ENCODE results near the gene A3GALT2. TPM values are rescaled to one million over a fixed set of nuclear protein-coding genes. Genes with fewer than 3 reads are reported as not detected.

The A3GALT2 gene
- total RNA-seq, 1 donor from 2014 or later = 0.35 TPM

GRCh38 chr1:33324677-33325575 lies 4.0 kb upstream of the A3GALT2 start:
- no peak for TF ChIP-seq CTCF (IDR thresholded peaks at IDR 0.05)
- Mint-ChIP-seq H3K9me3 (ENCODE audit: unreplicated experiment) (no peaks in the 10 kb centered on the region), H3K4me3 (ENCODE audit: unreplicated experiment) (no peak overlapping the region), H3K27ac (ENCODE audit: unreplicated experiment) (no peak overlapping the region), H3K27me3 (ENCODE audit: unreplicated experiment) (no peaks in the 10 kb centered on the region), H3K36me3 (ENCODE audit: unreplicated experiment) (peaks cover 58% of the 10 kb centered on the region), H3K4me1 (ENCODE audit: unreplicated experiment) (peaks cover 4% of the 10 kb centered on the region)
- DNase-seq (ENCODE audit: extremely low spot score, unreplicated experiment) = no peak

DNA sequence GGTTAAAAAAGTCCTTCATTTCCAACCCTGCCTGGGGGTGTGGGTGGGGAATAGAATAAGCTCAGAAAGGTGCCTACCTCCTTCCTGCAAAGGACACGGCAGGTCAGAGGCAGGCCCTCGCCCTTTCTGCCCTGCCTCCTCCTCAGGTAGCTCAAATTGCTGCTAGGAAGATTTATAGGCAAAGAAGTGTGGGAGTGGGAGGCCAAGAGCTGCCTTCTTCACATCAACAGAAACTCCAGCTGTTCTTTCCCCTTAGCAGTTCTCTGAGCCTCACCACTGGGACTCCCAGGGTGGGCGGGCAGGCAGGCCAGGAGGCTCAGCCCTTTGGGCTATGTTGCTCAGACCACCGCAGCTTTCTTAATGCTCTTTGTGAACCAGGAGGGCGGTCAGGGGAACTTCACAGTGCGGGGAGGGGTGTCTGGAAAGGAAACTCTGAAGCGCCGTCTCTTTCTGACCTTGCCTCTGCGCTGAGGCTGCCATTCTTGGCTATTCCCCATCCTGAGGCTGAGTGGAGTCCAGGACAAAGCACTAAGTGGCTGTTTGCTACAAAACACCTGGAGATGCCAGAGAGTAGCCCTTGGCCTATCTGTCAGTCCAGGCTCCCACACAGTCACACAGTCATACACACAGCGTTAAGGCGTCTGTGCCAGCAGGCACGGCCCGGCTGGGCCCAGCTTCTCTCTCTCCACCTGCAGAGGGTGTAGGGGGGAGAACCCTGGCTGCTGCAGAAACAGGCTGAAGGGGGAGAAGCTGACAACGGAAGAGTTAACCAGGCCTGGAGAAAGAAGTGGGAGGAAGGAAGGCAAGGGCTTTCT lies 3.0 kb upstream of the A3GALT2 start:
- no peak for TF ChIP-seq CTCF (IDR thresholded peaks at IDR 0.05)
- H3K9me3 Mint-ChIP-seq (ENCODE audit: unreplicated experiment) = no peaks in the 10 kb centered on the region
- no peaks in the 10 kb centered on the region for H3K27me3 Mint-ChIP-seq (ENCODE audit: unreplicated experiment)
- H3K4me1 Mint-ChIP-seq (ENCODE audit: unreplicated experiment) = peaks cover 2% of the 10 kb centered on the region
- H3K4me3 Mint-ChIP-seq (ENCODE audit: unreplicated experiment) = no peak overlapping the region
- no peak for DNase-seq (ENCODE audit: extremely low spot score, unreplicated experiment)
- H3K36me3 Mint-ChIP-seq (ENCODE audit: unreplicated experiment) = peaks cover 49% of the 10 kb centered on the region
- no peak overlapping the region for H3K27ac Mint-ChIP-seq (ENCODE audit: unreplicated experiment)

- H3K4me1 Mint-ChIP-seq (ENCODE audit: unreplicated experiment) = peaks cover 6% of the 10 kb centered on the region
- no peak overlapping the region for H3K27ac Mint-ChIP-seq (ENCODE audit: unreplicated experiment)
- no peaks in the 10 kb centered on the region for H3K27me3 Mint-ChIP-seq (ENCODE audit: unreplicated experiment)
Measured at GRCh38 chr1:33322870-33323585, 2.1 kb upstream of the A3GALT2 start.

GRCh38 chr1:33322109-33322508 lies 1.2 kb upstream of the A3GALT2 start:
- Mint-ChIP-seq H3K4me3 (ENCODE audit: unreplicated experiment) (no peak overlapping the region), H3K36me3 (ENCODE audit: unreplicated experiment) (peaks cover 37% of the 10 kb centered on the region), H3K27me3 (ENCODE audit: unreplicated experiment) (no peaks in the 10 kb centered on the region), H3K9me3 (ENCODE audit: unreplicated experiment) (no peaks in the 10 kb centered on the region), H3K4me1 (ENCODE audit: unreplicated experiment) (peaks cover 9% of the 10 kb centered on the region), H3K27ac (ENCODE audit: unreplicated experiment) (no peak overlapping the region)
- no peak for TF ChIP-seq CTCF (IDR thresholded peaks at IDR 0.05)
- DNase-seq (ENCODE audit: extremely low spot score, unreplicated experiment) = no peak

More at GRCh38 chr1:33322870-33323585, 2.1 kb upstream of the A3GALT2 start:
- Mint-ChIP-seq H3K9me3 (ENCODE audit: unreplicated experiment) (no peaks in the 10 kb centered on the region), H3K36me3 (ENCODE audit: unreplicated experiment) (peaks cover 43% of the 10 kb centered on the region), H3K4me3 (ENCODE audit: unreplicated experiment) (no peak overlapping the region)
- no peak for TF ChIP-seq CTCF (IDR thresholded peaks at IDR 0.05)
- DNase-seq (ENCODE audit: extremely low spot score, unreplicated experiment) = no peak

Measured in osteocyte (in vitro differentiated cells).